Central memory CD8-positive, alpha-beta T cell (primary cell): ENCODE data around the gene ZNF426.
"Not testable (repeated sequence)": the region's sequence is repeated elsewhere in the genome, so short reads cannot be mapped to it uniquely, and the experiment has no call there.

Experiments used
- ATAC-seq: fragments of 150-1000 bp; cut with Tn5 transposase; replicated peaks from 2 replicates; pipeline ENCODE4 v1.10.0; 2022; ENCODE audit warnings: mild to moderate bottlenecking, moderate FRiP score, moderate number of reproducible peaks; ENCODE audit not compliant: poor library complexity, severe bottlenecking; ENCODE audit errors: extremely low read depth
- DNase-seq, 2 donors: peaks; one replicate each; pipeline ENCODE4 v3.0.0; 2021; ENCODE audit warnings: low spot score in 2 of 2
- H3K27ac Mint-ChIP-seq: one replicate; pipeline ENCODE4 v1.8.0; 2022; ENCODE audit warnings: low read depth, mild to moderate bottlenecking, moderate library complexity, mixed read lengths
- H3K27me3 Mint-ChIP-seq: one replicate; pipeline ENCODE4 v1.8.0; 2022; ENCODE audit warnings: mixed read lengths
- H3K36me3 Mint-ChIP-seq: one replicate; pipeline ENCODE4 v1.8.0; 2022; ENCODE audit warnings: mild to moderate bottlenecking, moderate library complexity, mixed read lengths; ENCODE audit not compliant: insufficient read depth
- H3K4me1 Mint-ChIP-seq: one replicate; pipeline ENCODE4 v1.8.0; 2022; ENCODE audit warnings: mixed read lengths
- H3K4me3 Mint-ChIP-seq: one replicate; pipeline ENCODE4 v1.8.0; 2022; ENCODE audit warnings: mild to moderate bottlenecking, moderate library complexity, mixed read lengths
- H3K9me3 Mint-ChIP-seq: one replicate; pipeline ENCODE4 v1.8.0; 2022; ENCODE audit warnings: mixed read lengths

ZNF426 gene

DNA sequence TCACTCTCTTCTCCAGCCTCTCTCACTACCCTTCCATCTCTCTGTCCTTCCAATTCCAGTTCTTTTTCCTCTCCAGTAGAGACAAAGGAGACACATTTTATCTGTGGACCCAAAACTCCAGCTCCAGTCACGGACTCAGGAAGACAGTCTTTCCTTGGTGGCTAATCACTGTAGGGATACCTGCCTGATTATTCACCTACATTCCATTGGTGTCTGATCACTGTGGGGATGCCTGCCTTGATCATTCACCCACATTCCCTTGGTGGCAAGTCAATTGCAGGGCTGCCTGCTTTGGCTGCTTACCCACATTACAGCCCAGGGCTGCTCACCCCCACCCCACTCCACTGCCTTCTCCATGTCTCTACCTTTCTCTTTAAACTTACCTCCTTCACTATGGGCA lies 1.5 kb upstream of the ZNF426 start:
- H3K9me3 Mint-ChIP-seq, result peaks cover 10% of the 10 kb centered on the region
- peak overlapping the region; percentile 70 for H3K27ac Mint-ChIP-seq
- not testable (repeated sequence) for H3K27me3 Mint-ChIP-seq, ATAC-seq, DNase-seq
- H3K36me3 Mint-ChIP-seq, result peaks cover 17% of the 10 kb centered on the region
- peaks cover 26% of the 10 kb centered on the region for H3K4me1 Mint-ChIP-seq
- H3K4me3 Mint-ChIP-seq, result peak overlapping the region; percentile 99

DNA sequence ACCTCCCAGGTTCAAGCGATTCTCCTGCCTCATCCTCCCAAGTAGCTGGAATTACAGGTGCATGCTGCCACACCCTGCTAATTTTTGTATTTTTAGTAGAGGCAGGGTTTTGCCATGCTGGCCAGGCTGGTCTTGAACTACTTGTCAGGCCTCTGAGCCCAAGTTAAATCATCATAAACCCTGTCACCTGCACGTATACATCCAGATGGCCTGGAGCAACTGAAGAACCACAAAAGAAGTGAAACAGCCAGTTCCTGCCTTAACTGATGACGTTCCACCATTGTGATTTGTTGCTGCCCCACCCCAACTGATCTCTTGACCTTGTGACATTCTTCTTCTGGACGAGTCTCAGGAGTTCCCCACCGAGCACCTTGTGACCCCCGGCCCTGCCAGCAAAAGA lies 756 bp upstream of the ZNF426 start:
- not testable (repeated sequence) for ATAC-seq, H3K27me3 Mint-ChIP-seq, DNase-seq
- peak overlapping the region; percentile 70 for H3K27ac Mint-ChIP-seq
- peak overlapping the region; percentile 99 for H3K4me3 Mint-ChIP-seq
- H3K4me1 Mint-ChIP-seq, result peaks cover 26% of the 10 kb centered on the region
- H3K36me3 Mint-ChIP-seq, result peaks cover 24% of the 10 kb centered on the region
- peaks cover 10% of the 10 kb centered on the region for H3K9me3 Mint-ChIP-seq

DNA sequence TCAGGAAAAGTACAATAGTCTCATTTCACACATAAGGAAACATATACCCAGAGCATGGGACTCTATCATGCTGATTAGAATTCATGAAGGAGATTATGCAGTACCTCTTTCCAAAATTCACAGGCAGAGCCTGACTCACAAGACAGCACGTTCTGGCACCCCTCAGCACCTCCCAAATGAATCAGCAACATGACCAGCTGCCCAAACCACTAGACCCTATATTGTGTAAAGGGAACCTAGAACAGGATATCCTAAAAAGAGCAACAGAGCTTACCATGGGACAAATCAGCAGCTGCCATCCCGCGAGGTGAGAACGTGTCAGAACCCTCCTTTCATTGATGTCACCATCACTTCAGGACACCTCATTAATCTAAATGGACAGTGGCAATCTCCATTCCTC lies 2.5 kb downstream of the ZNF426 start:
- H3K4me1 Mint-ChIP-seq, result peaks cover 26% of the 10 kb centered on the region
- no peak overlapping the region for H3K4me3 Mint-ChIP-seq
- peaks cover 22% of the 10 kb centered on the region for H3K9me3 Mint-ChIP-seq
- no peak for DNase-seq
- no peak for ATAC-seq
- H3K27me3 Mint-ChIP-seq, result no peaks in the 10 kb centered on the region
- peaks cover 54% of the 10 kb centered on the region for H3K36me3 Mint-ChIP-seq
- no peak overlapping the region for H3K27ac Mint-ChIP-seq

DNA sequence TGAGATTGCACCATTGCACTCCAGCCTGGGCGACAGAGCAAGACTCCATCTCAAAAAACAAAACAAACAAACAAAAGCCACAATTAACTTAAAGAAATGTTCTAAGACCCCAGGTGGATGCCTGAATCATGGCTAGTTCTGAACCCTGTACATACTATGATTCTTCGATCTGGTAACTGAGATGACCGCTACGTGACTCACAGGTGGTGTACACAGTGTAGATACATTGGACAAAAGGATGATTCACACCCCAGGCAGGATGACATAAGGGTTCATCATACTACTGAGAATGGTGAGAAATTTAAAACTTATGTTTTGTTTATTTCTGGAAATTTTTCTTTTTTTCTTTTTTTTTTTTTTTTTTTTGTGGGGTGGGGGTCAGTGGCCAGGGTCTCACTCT lies 6.5 kb downstream of the ZNF426 start:
- ATAC-seq, result no peak
- Mint-ChIP-seq H3K4me1 (no peaks in the 10 kb centered on the region), H3K27ac (no peak overlapping the region), H3K27me3 (no peaks in the 10 kb centered on the region), H3K9me3 (peaks cover 20% of the 10 kb centered on the region), H3K36me3 (peaks cover 73% of the 10 kb centered on the region), H3K4me3 (no peak overlapping the region)
- DNase-seq, result no peak

DNA sequence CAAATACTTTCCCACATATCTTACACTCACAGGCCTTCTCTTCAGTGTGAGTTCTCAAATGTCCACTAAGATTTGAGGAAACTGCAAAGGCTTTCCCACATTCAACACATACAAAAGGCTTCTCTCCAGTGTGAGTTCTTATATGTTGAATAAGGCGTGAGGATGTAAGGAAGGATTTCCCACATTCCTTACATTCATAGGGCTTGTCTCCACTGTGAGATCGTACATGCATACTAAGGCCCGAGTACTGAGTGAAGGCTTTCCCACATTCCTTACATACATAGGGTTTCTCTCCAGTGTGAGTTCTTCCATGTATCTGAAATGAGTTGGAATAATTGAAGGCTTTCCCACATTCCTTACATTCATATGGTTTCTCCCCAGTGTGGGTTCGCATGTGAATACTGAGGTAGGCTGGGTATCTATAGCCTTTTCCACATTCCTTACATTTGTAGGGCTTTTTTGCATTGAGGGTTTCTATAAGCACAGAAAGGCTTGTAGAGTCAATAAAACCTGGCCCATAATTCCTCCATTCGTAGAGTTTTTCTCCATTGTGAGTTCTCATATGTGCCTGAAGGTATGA lies 9.6 kb downstream of the ZNF426 start:
- Mint-ChIP-seq H3K9me3 (peaks cover 28% of the 10 kb centered on the region), H3K4me1 (no peaks in the 10 kb centered on the region), H3K27ac (no peak overlapping the region), H3K27me3 (no peaks in the 10 kb centered on the region), H3K4me3 (no peak overlapping the region), H3K36me3 (peaks cover 56% of the 10 kb centered on the region)
- DNase-seq, result no peak
- no peak for ATAC-seq

DNA sequence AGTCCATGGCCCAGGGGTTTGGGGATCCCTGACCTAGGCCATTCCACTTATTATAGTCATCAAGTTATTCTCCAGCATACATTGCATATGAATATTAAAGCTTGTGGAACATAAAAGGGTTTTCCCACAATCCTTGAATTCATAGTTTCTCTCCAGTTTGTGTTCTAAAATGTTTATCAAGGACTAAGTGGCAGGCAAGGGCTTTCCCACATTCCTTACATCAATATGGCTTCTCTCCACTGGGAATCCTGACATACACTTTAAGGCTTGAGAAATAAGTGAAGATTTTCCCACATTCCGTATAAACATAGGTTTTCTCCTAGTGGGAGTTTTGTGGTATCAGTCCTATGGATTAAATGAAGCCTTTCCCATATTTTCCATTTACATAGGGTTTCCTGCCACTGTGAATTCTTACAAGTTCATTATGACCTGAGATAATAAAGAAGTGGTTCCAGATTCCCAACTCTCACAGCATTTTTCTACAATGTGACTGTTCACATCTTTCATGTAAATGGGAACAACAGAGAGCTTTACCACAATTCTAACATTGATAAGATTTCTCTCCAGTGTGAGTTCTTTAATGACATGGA lies 14.5 kb downstream of the ZNF426 start:
- Mint-ChIP-seq H3K27ac (no peak overlapping the region), H3K36me3 (peaks cover 10% of the 10 kb centered on the region), H3K27me3 (no peaks in the 10 kb centered on the region), H3K4me3 (no peak overlapping the region), H3K4me1 (no peaks in the 10 kb centered on the region), H3K9me3 (peaks cover 29% of the 10 kb centered on the region)
- no peak for ATAC-seq
- DNase-seq, result no peak

DNA sequence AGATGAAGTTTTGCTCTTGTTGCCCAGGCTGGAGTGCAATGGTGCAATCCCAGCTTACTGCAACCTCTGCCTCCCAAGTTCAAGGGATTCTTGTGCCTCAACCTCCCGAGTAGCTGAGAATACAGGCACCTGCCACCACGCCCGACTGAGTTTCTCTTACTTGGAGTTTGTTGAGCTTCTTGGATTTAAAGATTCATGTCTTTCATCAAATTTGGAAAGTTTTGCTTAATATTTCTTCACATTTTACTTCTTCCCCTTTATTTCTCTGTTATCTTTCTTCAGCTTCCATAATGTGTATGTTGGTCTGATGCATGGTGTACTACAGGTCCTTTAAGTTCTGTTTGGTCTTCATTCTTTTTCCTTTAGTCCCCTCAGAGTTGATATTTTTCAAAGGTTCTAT lies 31.2 kb downstream of the ZNF426 start:
- Mint-ChIP-seq H3K27me3 (no peaks in the 10 kb centered on the region), H3K36me3 (peaks cover 1% of the 10 kb centered on the region), H3K27ac (no peak overlapping the region), H3K4me3 (no peak overlapping the region), H3K9me3 (peaks cover 30% of the 10 kb centered on the region), H3K4me1 (no peaks in the 10 kb centered on the region)
- ATAC-seq (no peak), DNase-seq (no peak)

DNA sequence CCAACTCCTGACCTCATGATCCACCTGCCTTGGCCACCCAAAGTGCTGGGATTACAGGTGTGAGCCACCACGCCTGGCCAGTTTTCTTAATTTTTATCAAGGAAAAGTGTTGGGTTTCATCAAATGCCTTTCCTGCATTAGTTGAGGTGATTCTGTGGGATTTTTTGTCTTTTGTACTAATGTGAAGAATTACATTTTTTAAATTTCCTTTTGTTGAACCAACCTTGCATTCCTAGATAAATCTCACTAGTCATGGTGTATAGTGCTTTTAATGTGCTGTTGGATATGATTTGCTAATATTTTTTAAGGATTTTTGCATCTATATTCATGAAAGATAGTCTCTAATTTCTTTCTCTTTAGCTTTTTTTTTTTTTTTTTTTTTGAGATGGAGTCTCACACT lies 37.6 kb downstream of the ZNF426 start:
- no peak overlapping the region for H3K27ac Mint-ChIP-seq
- DNase-seq, result no peak
- no peaks in the 10 kb centered on the region for H3K4me1 Mint-ChIP-seq
- no peaks in the 10 kb centered on the region for H3K27me3 Mint-ChIP-seq
- no peak for ATAC-seq
- no peaks in the 10 kb centered on the region for H3K36me3 Mint-ChIP-seq
- no peak overlapping the region for H3K4me3 Mint-ChIP-seq
- peaks cover 24% of the 10 kb centered on the region for H3K9me3 Mint-ChIP-seq

DNA sequence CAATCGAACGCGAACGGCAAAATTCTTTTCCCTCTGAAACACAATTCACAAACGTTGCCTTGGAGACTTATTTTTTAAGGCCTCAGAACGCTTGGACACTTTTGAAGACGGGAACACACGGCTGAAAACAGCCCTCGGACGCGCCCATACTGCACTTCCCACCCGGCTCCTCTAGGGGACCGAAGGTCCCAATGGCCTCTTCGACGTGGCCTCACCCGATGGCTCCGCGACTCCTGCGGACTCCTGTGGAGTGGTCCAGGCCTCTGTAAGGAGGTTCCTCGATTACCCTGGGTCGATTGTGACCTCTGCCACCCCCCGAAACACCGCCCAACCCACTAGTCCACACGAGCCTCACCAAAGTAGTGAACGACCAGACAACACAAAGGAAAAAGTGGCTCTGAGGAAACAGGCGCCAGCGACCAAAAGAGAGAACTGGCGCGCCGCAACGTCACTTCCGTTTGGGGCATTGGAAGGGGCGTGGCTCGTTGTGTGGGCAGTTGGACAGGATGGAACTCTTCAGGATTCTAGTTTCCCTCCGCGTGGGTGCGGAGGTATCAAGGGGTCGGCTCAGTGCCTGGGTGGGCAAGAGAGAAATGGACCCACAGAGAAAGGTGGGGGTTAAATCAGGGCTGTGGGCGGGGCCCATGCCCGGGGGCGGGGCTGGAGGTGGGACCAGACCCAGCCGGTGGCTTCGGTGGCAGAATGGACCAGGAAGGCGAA lies 40.1 kb downstream of the ZNF426 start, which contains the start of gene ZNF560:
Gene ZNF560 (minus strand): TSS at position 434 of the 720 bp plus-strand sequence. CDS start 23,303 bp downstream, outside the sequence.
- DNase-seq (no peak), ATAC-seq (no peak)
- Mint-ChIP-seq H3K27ac (no peak within 1 kb of the TSS), H3K4me3 (no peak within 1 kb of the TSS), H3K9me3 (peaks cover 18% of the 10 kb centered on the region), H3K36me3 (no peaks in the 10 kb centered on the region), H3K27me3 (no peaks in the 10 kb centered on the region), H3K4me1 (no peaks in the 10 kb centered on the region)

DNA sequence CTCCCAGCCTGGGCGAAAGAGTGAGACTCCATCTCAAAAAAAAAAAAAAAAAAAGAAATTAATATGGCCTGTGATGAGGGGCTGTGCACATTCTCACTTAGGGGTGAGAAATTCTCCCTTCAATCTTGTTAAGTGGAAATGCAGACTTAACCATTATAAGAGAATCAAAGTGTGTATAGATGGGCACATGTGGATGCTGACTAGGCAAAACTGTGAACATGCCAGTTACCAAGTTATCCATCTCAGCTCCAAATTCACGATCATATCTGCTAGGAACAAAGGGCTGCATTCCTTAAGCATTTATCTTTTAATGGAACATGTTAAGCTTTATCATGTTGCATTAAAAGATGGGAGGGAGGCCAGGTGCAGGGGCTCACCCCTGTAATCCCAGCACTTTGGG lies 44.3 kb downstream of the ZNF426 start:
- no peak overlapping the region for H3K4me3 Mint-ChIP-seq
- ATAC-seq, result no peak
- no peak for DNase-seq
- no peaks in the 10 kb centered on the region for H3K36me3 Mint-ChIP-seq
- no peak overlapping the region for H3K27ac Mint-ChIP-seq
- H3K4me1 Mint-ChIP-seq, result no peaks in the 10 kb centered on the region
- H3K9me3 Mint-ChIP-seq, result peaks cover 6% of the 10 kb centered on the region
- H3K27me3 Mint-ChIP-seq, result peaks cover 10% of the 10 kb centered on the region

DNA sequence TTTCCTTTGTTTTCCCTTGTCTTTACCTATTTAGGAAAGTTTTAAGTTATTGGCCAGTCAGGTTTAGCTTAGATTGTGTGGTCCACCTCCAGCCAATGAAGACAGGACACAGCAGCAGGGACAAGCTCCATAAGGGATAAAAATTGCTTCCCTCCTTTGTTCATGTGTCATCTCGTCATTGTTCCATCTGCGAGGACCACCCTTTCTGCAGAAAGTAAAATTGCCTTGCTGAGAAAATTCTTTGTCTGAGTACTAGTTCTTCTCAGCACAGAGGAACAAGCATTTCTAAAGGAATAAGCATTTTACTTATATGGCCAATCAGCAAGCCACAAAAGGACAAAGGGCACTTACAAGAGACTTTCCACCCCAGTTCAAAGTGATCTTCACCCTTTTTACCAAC lies 51.4 kb downstream of the ZNF426 start:
- Mint-ChIP-seq H3K9me3 (peaks cover 6% of the 10 kb centered on the region), H3K36me3 (no peaks in the 10 kb centered on the region)

DNA sequence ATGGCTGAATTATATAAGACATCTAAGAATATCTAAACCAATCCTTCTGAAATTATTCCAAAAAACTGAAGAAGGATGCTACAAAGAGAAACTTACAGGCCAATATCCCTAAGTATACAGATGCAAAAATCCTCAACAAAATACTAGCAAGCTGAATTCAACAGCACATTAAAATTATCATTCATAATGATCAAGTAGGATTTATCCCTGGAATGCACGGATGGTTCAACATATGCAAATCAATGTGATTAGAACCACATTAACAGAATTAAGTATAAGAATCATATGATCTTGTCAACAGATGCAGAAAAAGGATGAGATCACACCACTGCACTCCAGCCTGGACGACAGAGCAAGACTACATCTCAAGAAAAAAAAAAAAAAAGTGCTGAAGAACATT lies 53.3 kb downstream of the ZNF426 start:
- DNase-seq (no peak), ATAC-seq (no peak)
- no peak overlapping the region for H3K27ac Mint-ChIP-seq
- peaks cover 10% of the 10 kb centered on the region for H3K9me3 Mint-ChIP-seq
- H3K4me1 Mint-ChIP-seq, result no peaks in the 10 kb centered on the region
- H3K27me3 Mint-ChIP-seq, result no peaks in the 10 kb centered on the region
- H3K36me3 Mint-ChIP-seq, result no peaks in the 10 kb centered on the region
- no peak overlapping the region for H3K4me3 Mint-ChIP-seq

More for the DNA sequence above, 51.4 kb downstream of the ZNF426 start:
- Mint-ChIP-seq H3K4me1 (no peaks in the 10 kb centered on the region), H3K27me3 (no peaks in the 10 kb centered on the region), H3K27ac (no peak overlapping the region), H3K4me3 (no peak overlapping the region)
- ATAC-seq (no peak), DNase-seq (no peak)

DNA sequence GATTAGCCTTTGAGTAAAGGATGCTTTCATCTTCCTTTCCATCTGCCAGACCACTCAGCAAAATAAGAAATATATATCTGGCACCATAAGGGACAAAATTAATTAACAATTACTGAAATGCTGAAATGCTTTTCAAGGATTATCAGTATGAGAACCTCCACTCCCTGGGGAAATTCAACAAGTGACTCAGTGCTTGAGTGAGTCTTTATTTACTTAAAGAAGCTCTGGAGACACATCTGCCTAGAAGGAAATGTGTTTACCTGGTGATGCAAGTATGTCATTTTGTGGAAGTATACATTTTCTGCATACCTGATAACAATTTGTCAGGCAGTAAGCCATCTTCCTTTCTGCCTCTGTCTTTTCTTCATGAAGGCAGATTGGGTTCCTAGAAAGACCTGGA lies 63.5 kb downstream of the ZNF426 start:
- Mint-ChIP-seq H3K36me3 (peaks cover 3% of the 10 kb centered on the region), H3K27ac (no peak overlapping the region), H3K9me3 (peaks cover 27% of the 10 kb centered on the region), H3K4me3 (no peak overlapping the region), H3K27me3 (peaks cover 36% of the 10 kb centered on the region), H3K4me1 (no peaks in the 10 kb centered on the region)
- ATAC-seq (no peak), DNase-seq (no peak)
